ENCODE results near the gene SESTD1. TPM values are rescaled to one million over a fixed set of nuclear protein-coding genes. Genes with fewer than 3 reads are reported as not detected.
"Not testable (repeated sequence)": the region's sequence is repeated elsewhere in the genome, so short reads cannot be mapped to it uniquely, and the experiment has no call there.

Gene SESTD1
- total RNA-seq, 1 donor from 2014 or later: 17.9 TPM

GRCh38 chr2:179248024-179248348 is 16.6 kb downstream of the SESTD1 start:
- Histone ChIP-seq H3K36me3 (ENCODE audit: control insufficient read depth, insufficient read depth, low read length) (no peaks in the 10 kb centered on the region), H3K27me3 (ENCODE audit: control insufficient read depth, insufficient read depth, low read length) (no peaks in the 10 kb centered on the region), H3K4me3 (ENCODE audit: low read depth, low read length) (no peak overlapping the region)
- DNase-seq (ENCODE audit: low read depth): no peak
- TF ChIP-seq CTCF (IDR thresholded peaks at IDR 0.05; ENCODE audit: insufficient read depth, low read length, poor library complexity, severe bottlenecking): no peak

GRCh38 chr2:179247318-179248023 is 17.2 kb downstream of the SESTD1 start:
- H3K27me3 ChIP-seq (ENCODE audit: control insufficient read depth, insufficient read depth, low read length): no peaks in the 10 kb centered on the region
- no peak for TF ChIP-seq CTCF (IDR thresholded peaks at IDR 0.05; ENCODE audit: insufficient read depth, low read length, poor library complexity, severe bottlenecking)
- no peaks in the 10 kb centered on the region for H3K36me3 ChIP-seq (ENCODE audit: control insufficient read depth, insufficient read depth, low read length)
- no peak for DNase-seq (ENCODE audit: low read depth)
- H3K4me3 ChIP-seq (ENCODE audit: low read depth, low read length): no peak overlapping the region

- H3K36me3 ChIP-seq (ENCODE audit: control insufficient read depth, insufficient read depth, low read length); DNase-seq (ENCODE audit: low read depth); H3K27me3 ChIP-seq (ENCODE audit: control insufficient read depth, insufficient read depth, low read length); H3K4me3 ChIP-seq (ENCODE audit: low read depth, low read length): not testable (repeated sequence)
Measured at GRCh38 chr2:179245843-179246242, 18.8 kb downstream of the SESTD1 start.

GRCh38 chr2:179243046-179243445 is 21.6 kb downstream of the SESTD1 start:
- H3K27me3 ChIP-seq (ENCODE audit: control insufficient read depth, insufficient read depth, low read length): no peaks in the 10 kb centered on the region
- no peaks in the 10 kb centered on the region for H3K36me3 ChIP-seq (ENCODE audit: control insufficient read depth, insufficient read depth, low read length)
- DNase-seq (ENCODE audit: low read depth): no peak
- H3K4me3 ChIP-seq (ENCODE audit: low read depth, low read length): no peak overlapping the region
- TF ChIP-seq CTCF (IDR thresholded peaks at IDR 0.05; ENCODE audit: insufficient read depth, low read length, poor library complexity, severe bottlenecking): no peak

- Histone ChIP-seq H3K27me3 (ENCODE audit: control insufficient read depth, insufficient read depth, low read length) (no peaks in the 10 kb centered on the region), H3K36me3 (ENCODE audit: control insufficient read depth, insufficient read depth, low read length) (no peaks in the 10 kb centered on the region), H3K4me3 (ENCODE audit: low read depth, low read length) (no peak overlapping the region)
- DNase-seq (ENCODE audit: low read depth): no peak
- peak; percentile 29 for TF ChIP-seq CTCF (IDR thresholded peaks at IDR 0.05; ENCODE audit: insufficient read depth, low read length, poor library complexity, severe bottlenecking)
Measured at GRCh38 chr2:179240481-179241451, 23.9 kb downstream of the SESTD1 start.

- TF ChIP-seq CTCF (IDR thresholded peaks at IDR 0.05; ENCODE audit: insufficient read depth, low read length, poor library complexity, severe bottlenecking): no peak
- DNase-seq (ENCODE audit: low read depth): no peak
- Histone ChIP-seq H3K36me3 (ENCODE audit: control insufficient read depth, insufficient read depth, low read length) (no peaks in the 10 kb centered on the region), H3K4me3 (ENCODE audit: low read depth, low read length) (no peak overlapping the region), H3K27me3 (ENCODE audit: control insufficient read depth, insufficient read depth, low read length) (no peaks in the 10 kb centered on the region)
Measured at GRCh38 chr2:179239838-179240237, 24.8 kb downstream of the SESTD1 start.
